ENCODE data around the gene SPON2.
A peak's percentile ranks its signal among the peaks of the same experiment; 100 is the strongest.
"Not testable (repeated sequence)": the region's sequence is repeated elsewhere in the genome, so short reads cannot be mapped to it uniquely, and the experiment has no call there.

Gene SPON2

GRCh38 chr4:1136048-1136447, 36.3 kb downstream of the SPON2 start:
- no peak for DNase-seq

- DNase-seq = no peak
Observed at GRCh38 chr4:1133033-1133432, 39.4 kb downstream of the SPON2 start.

- DNase-seq = peak; percentile 64 to 67
Observed at GRCh38 chr4:1130316-1131186, 41.8 kb downstream of the SPON2 start.

GRCh38 chr4:1126506-1126905, 45.9 kb downstream of the SPON2 start:
- no peak for DNase-seq

- DNase-seq = not testable (repeated sequence)
Observed at GRCh38 chr4:1125466-1125865, 46.9 kb downstream of the SPON2 start.

GRCh38 chr4:1124818-1125217, 47.6 kb downstream of the SPON2 start:
- no peak for DNase-seq

GRCh38 chr4:1122505-1122904, 49.9 kb downstream of the SPON2 start:
- no peak for DNase-seq

All from hippocampal formation (tissue), 2 donors.